ENCODE results near the gene ASIC3.
A peak's percentile ranks its signal among the peaks of the same experiment; 100 is the strongest.

ASIC3 gene

DNA sequence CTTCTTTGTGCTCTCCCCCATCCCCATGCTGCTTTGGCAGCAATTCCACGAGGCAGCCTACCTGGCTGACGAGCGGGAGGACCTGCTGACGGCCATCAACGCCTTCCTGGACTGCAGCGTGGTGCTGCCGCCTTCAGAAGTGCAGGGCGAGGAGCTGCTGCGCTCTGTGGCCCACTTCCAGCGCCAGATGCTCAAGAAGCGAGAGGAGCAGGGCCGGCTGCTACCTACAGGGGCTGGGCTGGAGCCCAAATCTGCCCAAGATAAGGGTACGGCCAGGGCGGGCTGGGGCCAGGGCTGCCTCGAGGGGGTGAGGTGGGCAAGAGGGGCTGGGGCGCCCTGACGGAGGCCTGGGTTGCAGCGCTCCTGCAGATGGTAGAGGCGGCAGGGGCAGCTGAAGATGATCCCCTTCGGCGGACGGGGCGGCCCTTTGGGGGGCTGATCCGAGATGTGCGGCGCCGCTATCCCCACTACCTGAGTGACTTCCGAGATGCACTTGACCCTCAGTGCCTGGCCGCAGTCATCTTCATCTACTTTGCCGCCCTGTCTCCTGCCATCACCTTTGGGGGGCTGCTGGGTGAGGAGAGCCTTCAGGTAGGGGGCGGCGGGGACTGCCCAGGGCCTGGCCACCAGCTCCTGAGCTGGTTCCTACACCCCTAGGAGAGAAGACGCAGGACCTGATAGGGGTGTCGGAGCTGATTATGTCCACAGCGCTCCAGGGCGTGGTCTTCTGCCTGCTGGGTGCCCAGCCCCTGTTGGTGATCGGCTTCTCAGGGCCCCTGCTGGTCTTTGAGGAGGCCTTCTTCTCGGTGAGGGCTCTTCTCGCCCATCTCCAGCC lies 22.9 kb downstream of the ASIC3 start:
- no peak for DNase-seq
- no peak for TF ChIP-seq CTCF (IDR thresholded peaks at IDR 0.05; ENCODE audit: low read depth, low read length)
- no peaks in the 10 kb centered on the region for H3K4me1 ChIP-seq
- H3K27me3 ChIP-seq: no peaks in the 10 kb centered on the region
- H3K9me3 ChIP-seq: no peaks in the 10 kb centered on the region
- H3K4me3 ChIP-seq (ENCODE audit: low read depth, low read length): no peak overlapping the region
- H3K36me3 ChIP-seq: peaks cover 94% of the 10 kb centered on the region

- TF ChIP-seq CTCF (IDR thresholded peaks at IDR 0.05; ENCODE audit: low read depth, low read length): no peak
- H3K27me3 ChIP-seq: no peaks in the 10 kb centered on the region
- peaks cover 77% of the 10 kb centered on the region for H3K36me3 ChIP-seq
- DNase-seq: no peak
- no peaks in the 10 kb centered on the region for H3K9me3 ChIP-seq
- H3K4me3 ChIP-seq (ENCODE audit: low read depth, low read length): no peak overlapping the region
- H3K4me1 ChIP-seq: peaks cover 23% of the 10 kb centered on the region
Measured at GRCh38 chr7:151073990-151074389, 25.7 kb downstream of the ASIC3 start.

GRCh38 chr7:151074817-151075661 lies 26.7 kb downstream of the ASIC3 start:
- peaks cover 30% of the 10 kb centered on the region for H3K4me1 ChIP-seq
- no peak for TF ChIP-seq CTCF (IDR thresholded peaks at IDR 0.05; ENCODE audit: low read depth, low read length)
- peaks cover 68% of the 10 kb centered on the region for H3K36me3 ChIP-seq
- DNase-seq: peak; percentile 5
- H3K4me3 ChIP-seq (ENCODE audit: low read depth, low read length): no peak overlapping the region
- H3K9me3 ChIP-seq: no peaks in the 10 kb centered on the region
- no peaks in the 10 kb centered on the region for H3K27me3 ChIP-seq

DNA sequence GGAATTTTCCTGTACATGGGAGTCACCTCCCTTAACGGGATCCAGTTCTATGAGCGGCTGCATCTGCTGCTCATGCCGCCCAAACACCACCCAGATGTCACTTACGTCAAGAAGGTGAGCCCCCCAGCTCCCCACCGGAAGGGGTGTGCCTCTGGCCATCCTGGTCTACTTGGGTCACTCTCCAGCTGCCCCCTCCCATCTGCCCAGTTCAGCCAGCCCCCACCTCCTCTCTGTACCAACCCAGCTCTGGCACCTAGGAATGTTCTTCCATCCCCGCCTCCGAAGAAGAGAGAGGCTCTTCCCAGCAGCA lies 27.3 kb downstream of the ASIC3 start:
- no peak for DNase-seq
- no peak for TF ChIP-seq CTCF (IDR thresholded peaks at IDR 0.05; ENCODE audit: low read depth, low read length)
- Histone ChIP-seq H3K36me3 (peaks cover 62% of the 10 kb centered on the region), H3K9me3 (no peaks in the 10 kb centered on the region), H3K4me1 (peaks cover 30% of the 10 kb centered on the region), H3K27me3 (no peaks in the 10 kb centered on the region), H3K4me3 (ENCODE audit: low read depth, low read length) (no peak overlapping the region)

- Histone ChIP-seq H3K9me3 (no peaks in the 10 kb centered on the region), H3K4me1 (peaks cover 30% of the 10 kb centered on the region), H3K36me3 (peaks cover 58% of the 10 kb centered on the region), H3K4me3 (ENCODE audit: low read depth, low read length) (no peak overlapping the region), H3K27me3 (no peaks in the 10 kb centered on the region)
- TF ChIP-seq CTCF (IDR thresholded peaks at IDR 0.05; ENCODE audit: low read depth, low read length): no peak
- no peak for DNase-seq
Measured at GRCh38 chr7:151075978-151076426, 27.7 kb downstream of the ASIC3 start.

All from BE2C (cell line).